ENCODE results near the gene CXCL8. TPM values are rescaled to one million over a fixed set of nuclear protein-coding genes. Genes with fewer than 3 reads are reported as not detected.

CXCL8 gene
- total RNA-seq, 1 donor, result 5.8 TPM

DNA sequence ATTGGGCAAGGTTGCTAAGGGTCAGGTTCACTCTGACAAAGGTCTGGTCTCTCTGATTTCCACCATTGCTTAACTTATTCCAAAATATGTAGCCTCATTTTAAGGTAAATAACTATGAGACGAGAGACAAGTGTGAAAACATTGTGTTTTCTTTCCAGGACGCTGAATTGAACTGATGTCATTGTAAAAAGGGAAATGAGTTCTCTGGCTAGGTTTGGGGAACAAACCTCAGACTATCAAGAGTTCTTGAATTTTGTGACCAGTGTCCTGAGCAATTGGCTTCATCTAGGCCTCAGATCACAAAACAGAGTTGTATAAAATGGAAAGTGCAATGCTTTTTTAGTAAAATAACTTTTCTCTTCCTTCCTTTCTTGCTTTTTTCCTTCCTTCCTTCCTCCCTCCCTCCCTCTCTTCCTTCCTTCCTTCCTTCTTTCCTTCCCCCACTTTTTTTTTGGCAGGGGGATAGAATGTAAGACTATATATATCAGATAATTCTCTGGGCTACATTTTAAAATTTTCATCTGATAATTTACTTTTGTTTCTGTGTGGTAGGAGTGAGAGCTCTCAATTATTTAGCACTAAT, 30.8 kb upstream of the CXCL8 start:
- H3K79me2 ChIP-seq (ENCODE audit: insufficient read depth, low read length), result no peaks in the 10 kb centered on the region
- no peaks in the 10 kb centered on the region for H3K27me3 ChIP-seq (ENCODE audit: insufficient read depth, low read length)
- no peaks in the 10 kb centered on the region for H4K20me1 ChIP-seq (ENCODE audit: insufficient read depth, low read length)
- H3K9me3 ChIP-seq (ENCODE audit: low read depth, low read length), result no peaks in the 10 kb centered on the region
- DNase-seq (ENCODE audit: insufficient read length, low spot score, missing footprints), result no peak
- H3K4me3 ChIP-seq (ENCODE audit: insufficient read depth, low read length), result no peak overlapping the region
- H2AFZ ChIP-seq (ENCODE audit: low read length), result no peak overlapping the region
- TF ChIP-seq, protein P1, sequence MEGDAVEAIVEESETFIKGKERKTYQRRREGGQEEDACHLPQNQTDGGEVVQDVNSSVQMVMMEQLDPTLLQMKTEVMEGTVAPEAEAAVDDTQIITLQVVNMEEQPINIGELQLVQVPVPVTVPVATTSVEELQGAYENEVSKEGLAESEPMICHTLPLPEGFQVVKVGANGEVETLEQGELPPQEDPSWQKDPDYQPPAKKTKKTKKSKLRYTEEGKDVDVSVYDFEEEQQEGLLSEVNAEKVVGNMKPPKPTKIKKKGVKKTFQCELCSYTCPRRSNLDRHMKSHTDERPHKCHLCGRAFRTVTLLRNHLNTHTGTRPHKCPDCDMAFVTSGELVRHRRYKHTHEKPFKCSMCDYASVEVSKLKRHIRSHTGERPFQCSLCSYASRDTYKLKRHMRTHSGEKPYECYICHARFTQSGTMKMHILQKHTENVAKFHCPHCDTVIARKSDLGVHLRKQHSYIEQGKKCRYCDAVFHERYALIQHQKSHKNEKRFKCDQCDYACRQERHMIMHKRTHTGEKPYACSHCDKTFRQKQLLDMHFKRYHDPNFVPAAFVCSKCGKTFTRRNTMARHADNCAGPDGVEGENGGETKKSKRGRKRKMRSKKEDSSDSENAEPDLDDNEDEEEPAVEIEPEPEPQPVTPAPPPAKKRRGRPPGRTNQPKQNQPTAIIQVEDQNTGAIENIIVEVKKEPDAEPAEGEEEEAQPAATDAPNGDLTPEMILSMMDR (IDR thresholded peaks at IDR 0.05; ENCODE audit: extremely low read depth, low read depth, low read length), result no peak
- H3K4me1 ChIP-seq (ENCODE audit: insufficient read depth, low read length), result peaks cover 32% of the 10 kb centered on the region
- H3K36me3 ChIP-seq (ENCODE audit: insufficient read depth, low read length), result no peaks in the 10 kb centered on the region
- H3K4me2 ChIP-seq (ENCODE audit: insufficient read depth, low read length), result no peak overlapping the region
- H3K27ac ChIP-seq (ENCODE audit: low read depth, low read length), result no peak overlapping the region

DNA sequence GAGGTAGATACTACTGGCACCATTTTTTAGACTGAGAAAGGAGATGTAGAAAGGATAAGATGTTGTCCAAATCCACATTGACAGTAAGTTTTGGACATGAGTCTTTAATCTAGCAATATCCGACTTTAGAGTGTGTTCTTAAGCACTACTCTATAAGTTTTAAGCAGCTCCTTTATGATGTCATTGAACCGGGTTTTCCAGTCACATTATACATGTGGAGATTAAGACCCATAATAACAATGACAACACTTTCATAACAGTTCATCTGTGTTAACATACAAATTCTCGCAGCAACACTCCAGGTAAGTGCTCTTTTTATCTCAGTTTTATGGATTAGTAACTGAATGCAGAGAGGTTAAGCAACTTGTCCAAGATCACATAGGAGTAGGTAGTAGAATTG, 30.3 kb upstream of the CXCL8 start:
- no peaks in the 10 kb centered on the region for H3K79me2 ChIP-seq (ENCODE audit: insufficient read depth, low read length)
- H3K27me3 ChIP-seq (ENCODE audit: insufficient read depth, low read length), result no peaks in the 10 kb centered on the region
- no peak overlapping the region for H2AFZ ChIP-seq (ENCODE audit: low read length)
- H3K4me1 ChIP-seq (ENCODE audit: insufficient read depth, low read length), result peaks cover 27% of the 10 kb centered on the region
- H3K27ac ChIP-seq (ENCODE audit: low read depth, low read length), result no peak overlapping the region
- no peaks in the 10 kb centered on the region for H4K20me1 ChIP-seq (ENCODE audit: insufficient read depth, low read length)
- no peaks in the 10 kb centered on the region for H3K36me3 ChIP-seq (ENCODE audit: insufficient read depth, low read length)
- no peaks in the 10 kb centered on the region for H3K9me3 ChIP-seq (ENCODE audit: low read depth, low read length)
- TF ChIP-seq, protein P1 (IDR thresholded peaks at IDR 0.05; ENCODE audit: extremely low read depth, low read depth, low read length), result no peak
- H3K4me2 ChIP-seq (ENCODE audit: insufficient read depth, low read length), result no peak overlapping the region
- no peak for DNase-seq (ENCODE audit: insufficient read length, low spot score, missing footprints)
- no peak overlapping the region for H3K4me3 ChIP-seq (ENCODE audit: insufficient read depth, low read length)

DNA sequence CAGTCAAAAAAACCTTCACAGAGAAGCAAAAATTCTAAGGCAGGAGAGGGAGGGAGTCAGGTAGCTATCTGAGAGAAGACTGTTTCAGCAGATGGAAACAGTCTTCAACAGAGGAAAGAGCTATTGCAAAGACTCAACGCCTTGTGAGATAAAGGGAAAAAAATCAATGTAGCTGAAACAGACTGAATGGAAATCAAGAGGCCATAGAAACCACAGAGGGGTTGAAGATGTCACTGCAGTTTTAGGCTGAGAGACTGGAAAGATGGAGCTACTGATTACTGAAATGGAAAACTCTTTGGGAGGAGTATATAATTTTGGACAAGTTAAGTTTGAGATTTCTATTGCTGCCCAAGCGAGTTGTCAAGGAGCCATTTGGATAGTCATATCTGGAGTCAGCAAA, 28.4 kb upstream of the CXCL8 start:
- Histone ChIP-seq H3K4me1 (ENCODE audit: insufficient read depth, low read length) (peaks cover 14% of the 10 kb centered on the region), H3K9me3 (ENCODE audit: low read depth, low read length) (no peaks in the 10 kb centered on the region), H4K20me1 (ENCODE audit: insufficient read depth, low read length) (no peaks in the 10 kb centered on the region), H3K27me3 (ENCODE audit: insufficient read depth, low read length) (no peaks in the 10 kb centered on the region), H3K4me3 (ENCODE audit: insufficient read depth, low read length) (no peak overlapping the region), H2AFZ (ENCODE audit: low read length) (no peak overlapping the region), H3K79me2 (ENCODE audit: insufficient read depth, low read length) (no peaks in the 10 kb centered on the region), H3K27ac (ENCODE audit: low read depth, low read length) (no peak overlapping the region), H3K36me3 (ENCODE audit: insufficient read depth, low read length) (no peaks in the 10 kb centered on the region), H3K4me2 (ENCODE audit: insufficient read depth, low read length) (no peak overlapping the region)
- TF ChIP-seq, protein P1 (IDR thresholded peaks at IDR 0.05; ENCODE audit: extremely low read depth, low read depth, low read length), result no peak
- no peak for DNase-seq (ENCODE audit: insufficient read length, low spot score, missing footprints)

DNA sequence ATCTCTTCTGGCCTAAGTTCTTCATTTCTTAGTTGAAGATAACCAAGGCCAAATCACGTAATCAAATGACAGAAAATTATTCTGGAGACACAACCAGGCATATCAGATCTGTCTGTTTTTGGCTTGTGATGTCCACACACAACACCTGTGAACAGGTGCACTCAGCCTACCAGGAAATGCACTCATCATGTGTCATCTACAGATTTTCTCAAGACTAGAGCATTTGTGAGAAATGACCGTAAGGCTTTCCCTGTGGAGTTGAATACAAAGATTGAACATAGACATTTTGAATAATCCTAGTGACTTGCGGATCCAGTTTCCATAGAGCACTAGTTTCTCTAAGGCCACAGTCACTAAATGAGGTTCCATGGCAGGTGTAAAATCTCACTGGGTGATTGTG, 26.7 kb upstream of the CXCL8 start:
- DNase-seq (ENCODE audit: insufficient read length, low spot score, missing footprints), result no peak
- H3K4me2 ChIP-seq (ENCODE audit: insufficient read depth, low read length), result no peak overlapping the region
- H3K36me3 ChIP-seq (ENCODE audit: insufficient read depth, low read length), result no peaks in the 10 kb centered on the region
- H3K27ac ChIP-seq (ENCODE audit: low read depth, low read length), result no peak overlapping the region
- H4K20me1 ChIP-seq (ENCODE audit: insufficient read depth, low read length), result no peaks in the 10 kb centered on the region
- no peak overlapping the region for H2AFZ ChIP-seq (ENCODE audit: low read length)
- no peaks in the 10 kb centered on the region for H3K27me3 ChIP-seq (ENCODE audit: insufficient read depth, low read length)
- H3K4me1 ChIP-seq (ENCODE audit: insufficient read depth, low read length), result peaks cover 5% of the 10 kb centered on the region
- H3K79me2 ChIP-seq (ENCODE audit: insufficient read depth, low read length), result no peaks in the 10 kb centered on the region
- TF ChIP-seq, protein P1 (IDR thresholded peaks at IDR 0.05; ENCODE audit: extremely low read depth, low read depth, low read length), result no peak
- H3K4me3 ChIP-seq (ENCODE audit: insufficient read depth, low read length), result no peak overlapping the region
- no peaks in the 10 kb centered on the region for H3K9me3 ChIP-seq (ENCODE audit: low read depth, low read length)

Data from osteoblast (primary cell).